Measurements from ENCODE around the gene MEG3. TPM values are rescaled to one million over a fixed set of nuclear protein-coding genes. Genes with fewer than 3 reads are reported as not detected.
"Not testable (repeated sequence)": the region's sequence is repeated elsewhere in the genome, so short reads cannot be mapped to it uniquely, and the experiment has no call there.

MEG3 gene
- total RNA-seq, 1 donor from 2014 or later: 486 TPM

GRCh38 chr14:100816286-100816949 lies 9.5 kb upstream of the MEG3 start:
- DNase-seq: no peak

- no peak for DNase-seq
Measured at GRCh38 chr14:100816950-100817901, 8.7 kb upstream of the MEG3 start.

- no peak for DNase-seq
Measured at GRCh38 chr14:100818221-100818699, 7.7 kb upstream of the MEG3 start.

- DNase-seq: not testable (repeated sequence)
Measured at GRCh38 chr14:100818923-100819322, 7.0 kb upstream of the MEG3 start.

- DNase-seq: no peak
Measured at GRCh38 chr14:100819453-100819828, 6.5 kb upstream of the MEG3 start.

- no peak for DNase-seq
Measured at GRCh38 chr14:100819829-100820475, 6.0 kb upstream of the MEG3 start.

GRCh38 chr14:100820957-100821356 lies 5.0 kb upstream of the MEG3 start:
- peak; percentile 49 for DNase-seq

GRCh38 chr14:100822013-100822412 lies 3.9 kb upstream of the MEG3 start:
- DNase-seq: no peak

- DNase-seq: peak; percentile 89
Measured at GRCh38 chr14:100822532-100823296, 3.2 kb upstream of the MEG3 start.

GRCh38 chr14:100823413-100824080 lies 2.4 kb upstream of the MEG3 start:
- peak; percentile 98 for DNase-seq

GRCh38 chr14:100824091-100824551 lies 1.8 kb upstream of the MEG3 start:
- peak; percentile 79 for DNase-seq

- DNase-seq: peak; percentile 30
Measured at GRCh38 chr14:100824901-100825712, 811 bp upstream of the MEG3 start.

GRCh38 chr14:100826391-100827100 lies 628 bp downstream of the MEG3 start:
- DNase-seq: no peak

GRCh38 chr14:100827101-100828021 lies 1.4 kb downstream of the MEG3 start:
- DNase-seq: no peak

GRCh38 chr14:100828031-100828769 lies 2.3 kb downstream of the MEG3 start:
- DNase-seq: peak; percentile 62

- no peak for DNase-seq
Measured at GRCh38 chr14:100830681-100831080, 4.8 kb downstream of the MEG3 start.

GRCh38 chr14:100832311-100832960 lies 6.5 kb downstream of the MEG3 start:
- no peak for DNase-seq

Measured in skin of body (tissue), 2 donors.